Tibial artery (tissue), 4 donors: ENCODE data around the gene PEAR1.

Experiments
- DNase-seq, 2 donors: peaks; one replicate each; pipeline ENCODE4 v3.0.0-alpha.2; 2019
- H3K27ac ChIP-seq, 2 donors: fragments of 200-600 bp; sonication (generic) in 1 of 2; 1 replicate in 1 of 2; 2 replicates in 1 of 2; pipeline ENCODE4 v1.5.1; 2018 to 2019; ENCODE audit warnings: mild to moderate bottlenecking in 1 of 2
- H3K27me3 ChIP-seq, 2 donors: fragments of 200-600 bp; sonication (generic) in 1 of 2; one replicate each; pipeline versions ENCODE4 v1.5.1 to v1.6.0; 2016 to 2019
- H3K36me3 ChIP-seq, 3 donors: fragments of 200-600 bp; sonication (generic) in 2 of 3; one replicate each; pipeline ENCODE4 v1.5.1; 2016 to 2019; ENCODE audit warnings: mild to moderate bottlenecking in 2 of 3
- H3K4me1 ChIP-seq, 4 donors: fragments of 200-600 bp; sonication (generic) in 2 of 4; 1 replicate in 3 of 4; 2 replicates in 1 of 4; pipeline ENCODE4 v1.5.1; 2016 to 2019
- H3K4me3 ChIP-seq, 2 donors: fragments of 200-600 bp; sonication (generic) in 1 of 2; 1 replicate in 1 of 2; 2 replicates in 1 of 2; pipeline ENCODE4 v1.5.1; 2018 to 2019; ENCODE audit warnings: mild to moderate bottlenecking in 2 of 2
- H3K9me3 ChIP-seq, 3 donors: fragments of 200-600 bp; sonication (generic) in 1 of 3; one replicate each; pipeline ENCODE4 v1.5.1; 2016 to 2019
- CTCF ChIP-seq, 2 experiments: fragments of 200-600 bp in 1 of 2; fragments of 450-650 bp in 1 of 2; IDR thresholded peaks; one replicate each; pipeline ENCODE4 v1.5.1; 2017 to 2019; ENCODE audit warnings: antibody characterized with exemption in 2 of 2, mild to moderate bottlenecking in 1 of 2, moderate library complexity in 1 of 2
- intact Hi-C: fragments of 100-400 bp; cut with DNase I; formaldehyde crosslinking; loops from one replicate; pipeline ENCODE4 v1.15.0; 2023; ENCODE audit warnings: low total_unique reads

The PEAR1 gene

GRCh38 chr1:156910309-156910782 lies 16.8 kb downstream of the PEAR1 start:
- Histone ChIP-seq H3K4me3 (no peak overlapping the region), H3K27me3 (no peaks in the 10 kb centered on the region), H3K4me1 (peaks cover 0 to 4% (median 2%) of the 10 kb centered on the region in 4 donors), H3K36me3 (peaks cover 69 to 88% (median 84%) of the 10 kb centered on the region in 3 donors), H3K27ac (no peak overlapping the region), H3K9me3 (no peaks in the 10 kb centered on the region)
- intact Hi-C loops: no loop called here
- DNase-seq: no peak
- TF ChIP-seq CTCF (IDR thresholded peaks at IDR 0.05): peak; percentile 53 to 79

- intact Hi-C loops: no loop called here
- H3K4me1 ChIP-seq: peaks cover 0 to 4% (median 2%) of the 10 kb centered on the region in 4 donors
- H3K27ac ChIP-seq: no peak overlapping the region
- H3K36me3 ChIP-seq: peaks cover 71 to 88% (median 82%) of the 10 kb centered on the region in 3 donors
- H3K27me3 ChIP-seq: no peaks in the 10 kb centered on the region
- no peaks in the 10 kb centered on the region for H3K9me3 ChIP-seq
- DNase-seq: no peak
- no peak for TF ChIP-seq CTCF (IDR thresholded peaks at IDR 0.05)
- H3K4me3 ChIP-seq: no peak overlapping the region
These were observed 18.2 kb downstream of the PEAR1 start for GRCh38 chr1:156911577-156912298.

DNA sequence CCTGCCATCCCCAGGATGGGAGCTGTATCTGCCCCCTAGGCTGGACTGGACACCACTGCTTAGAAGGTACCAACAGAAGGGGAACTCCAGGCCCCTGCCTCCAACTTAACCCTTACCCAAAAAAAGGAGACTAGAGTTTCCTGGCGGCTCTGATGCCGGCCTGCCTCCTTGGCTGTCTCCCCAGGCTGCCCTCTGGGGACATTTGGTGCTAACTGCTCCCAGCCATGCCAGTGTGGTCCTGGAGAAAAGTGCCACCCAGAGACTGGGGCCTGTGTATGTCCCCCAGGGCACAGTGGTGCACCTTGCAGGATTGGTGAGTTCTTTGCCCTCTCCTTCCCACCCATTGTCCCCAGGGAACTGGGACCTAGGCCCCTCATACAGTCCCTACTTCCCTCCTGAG lies 18.8 kb downstream of the PEAR1 start:
- H3K27ac ChIP-seq: no peak overlapping the region
- H3K27me3 ChIP-seq: no peaks in the 10 kb centered on the region
- intact Hi-C loops: no loop called here
- peaks cover 74 to 85% (median 77%) of the 10 kb centered on the region in 3 donors for H3K36me3 ChIP-seq
- no peak overlapping the region for H3K4me3 ChIP-seq
- no peaks in the 10 kb centered on the region for H3K9me3 ChIP-seq
- peaks cover 0 to 4% (median 2%) of the 10 kb centered on the region in 4 donors for H3K4me1 ChIP-seq
- no peak for TF ChIP-seq CTCF (IDR thresholded peaks at IDR 0.05)
- no peak for DNase-seq

DNA sequence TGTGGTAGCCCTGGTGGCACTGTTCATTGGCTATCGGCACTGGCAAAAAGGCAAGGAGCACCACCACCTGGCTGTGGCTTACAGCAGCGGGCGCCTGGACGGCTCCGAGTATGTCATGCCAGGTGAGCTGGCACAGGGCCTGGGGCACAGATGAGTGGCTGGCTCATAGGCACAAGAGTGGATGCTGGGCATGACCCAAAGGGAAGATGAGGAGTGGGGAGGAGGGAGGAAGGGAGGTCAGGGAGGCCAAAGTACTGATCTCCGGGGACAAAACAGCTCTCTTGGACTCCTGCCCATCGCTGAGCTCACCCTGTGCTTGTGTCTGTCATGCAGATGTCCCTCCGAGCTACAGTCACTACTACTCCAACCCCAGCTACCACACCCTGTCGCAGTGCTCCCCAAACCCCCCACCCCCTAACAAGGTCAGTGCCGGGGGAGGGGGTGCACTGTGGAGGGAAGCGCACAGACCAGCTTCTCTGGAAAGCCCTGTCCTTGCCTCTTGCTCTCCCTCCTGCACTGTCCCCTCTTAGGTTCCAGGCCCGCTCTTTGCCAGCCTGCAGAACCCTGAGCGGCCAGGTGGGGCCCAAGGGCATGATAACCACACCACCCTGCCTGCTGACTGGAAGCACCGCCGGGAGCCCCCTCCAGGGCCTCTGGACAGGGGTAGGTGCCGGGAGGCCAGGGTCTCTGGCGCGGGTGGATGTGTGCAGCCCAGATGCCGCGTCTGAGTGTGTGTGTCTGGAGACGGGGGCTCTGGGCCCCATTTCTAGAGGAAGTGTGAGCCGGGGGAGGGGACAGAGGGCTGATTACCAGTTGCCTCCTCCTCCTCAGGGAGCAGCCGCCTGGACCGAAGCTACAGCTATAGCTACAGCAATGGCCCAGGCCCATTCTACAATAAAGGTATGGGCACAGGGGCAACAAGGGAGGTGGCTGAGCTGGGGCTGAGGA lies 19.6 kb downstream of the PEAR1 start:
- intact Hi-C loops: no loop called here
- peaks cover 71 to 79% (median 72%) of the 10 kb centered on the region in 3 donors for H3K36me3 ChIP-seq
- H3K27ac ChIP-seq: no peak overlapping the region

More for the DNA sequence above, 19.6 kb downstream of the PEAR1 start:
- Histone ChIP-seq H3K4me3 (no peak overlapping the region), H3K27me3 (no peaks in the 10 kb centered on the region), H3K4me1 (peaks cover 0 to 4% (median 2%) of the 10 kb centered on the region in 4 donors), H3K9me3 (no peaks in the 10 kb centered on the region)
- no peak for DNase-seq
- TF ChIP-seq CTCF (IDR thresholded peaks at IDR 0.05): no peak
